ENCODE data around the gene SHISA7. TPM values are rescaled to one million over a fixed set of nuclear protein-coding genes. Genes with fewer than 3 reads are reported as not detected.

The SHISA7 gene
- total and polyA plus RNA-seq, 2 experiments from 2014 or later: not detected

- Histone ChIP-seq H3K36me3 (ENCODE audit: low read depth) (peaks cover 27% of the 10 kb centered on the region; the same call in 1 of the 2 replicates), H3K9me3 (ENCODE audit: low read depth) (no peaks in the 10 kb centered on the region), H3K9ac (peak within 1 kb of the TSS; percentile 92), H3K79me2 (ENCODE audit: insufficient read depth) (peaks cover 49% of the 10 kb centered on the region), H3F3A (ENCODE audit: insufficient read depth) (peaks cover 22% of the 10 kb centered on the region), H3K4me3 (peak within 1 kb of the TSS; percentile 94), H3K9me2 (ENCODE audit: insufficient read depth) (no peaks in the 10 kb centered on the region), H3K27ac (peak within 1 kb of the TSS; percentile 71), H3K4me1 (ENCODE audit: insufficient read depth) (peaks cover 33% of the 10 kb centered on the region), H4K20me1 (ENCODE audit: insufficient read depth) (peaks cover 16% of the 10 kb centered on the region; the same call in 1 of the 2 replicates), H2AFZ (peak within 1 kb of the TSS; percentile 91), H3K27me3 (replicated peaks; ENCODE audit: insufficient read depth) (no peaks in the 10 kb centered on the region), H3K4me2 (ENCODE audit: unreplicated experiment) (peak within 1 kb of the TSS; percentile 95)
- TF ChIP-seq EZH2phosphoT487 (IDR thresholded peaks at IDR 0.05; ENCODE audit: insufficient read depth, low read depth): no peak
- in situ Hi-C loops (cut with MboI): no loop called here
- 1% methylated on average over 66 of the region's 68 CpGs for WGBS, 2 experiments (ENCODE audit: low coverage in 1 of 2, low lambda C conversion rate in 2 of 2, missing lambda C conversion rate in 2 of 2)
- peak; percentile 99 for DNase-seq
These were observed 57.2 kb downstream of the SHISA7 start, which contains the start of gene RPL28 for GRCh38 chr19:55385724-55386492. Gene RPL28, plus strand, starts transcription at chr19:55385932. Its CDS starts 426 bp downstream, at chr19:55386358.

GRCh38 chr19:55384920-55385723 lies 58.0 kb downstream of the SHISA7 start:
- Histone ChIP-seq H3K9me3 (ENCODE audit: low read depth) (no peaks in the 10 kb centered on the region), H4K20me1 (ENCODE audit: insufficient read depth) (peaks cover 16% of the 10 kb centered on the region; the same call in 1 of the 2 replicates), H3K79me2 (ENCODE audit: insufficient read depth) (peaks cover 42% of the 10 kb centered on the region), H3K4me1 (ENCODE audit: insufficient read depth) (peaks cover 33% of the 10 kb centered on the region), H2AFZ (peak overlapping the region; percentile 91), H3K9me2 (ENCODE audit: insufficient read depth) (no peaks in the 10 kb centered on the region), H3K36me3 (ENCODE audit: low read depth) (peaks cover 27% of the 10 kb centered on the region; the same call in 1 of the 2 replicates), H3K27me3 (replicated peaks; ENCODE audit: insufficient read depth) (no peaks in the 10 kb centered on the region), H3K27ac (peak overlapping the region; percentile 71), H3F3A (ENCODE audit: insufficient read depth) (peaks cover 15% of the 10 kb centered on the region), H3K4me2 (ENCODE audit: unreplicated experiment) (peak overlapping the region; percentile 88), H3K4me3 (peak overlapping the region; percentile 94), H3K9ac (peak overlapping the region; percentile 92)
- DNase-seq: peak; percentile 96
- TF ChIP-seq EZH2 (IDR thresholded peaks at IDR 0.05; ENCODE audit: insufficient read depth, poor library complexity, severe bottlenecking) (no peak), EZH2phosphoT487 (IDR thresholded peaks at IDR 0.05; ENCODE audit: insufficient read depth, low read depth) (no peak)
- WGBS, 2 experiments (ENCODE audit: low coverage in 1 of 2, low lambda C conversion rate in 2 of 2, missing lambda C conversion rate in 2 of 2): 11% methylated on average over 33 to 34 of the region's 34 CpGs
- in situ Hi-C loops (cut with MboI): no loop called here

- 36 to 62% methylated on average over 39 to 68 of the region's 72 CpGs for WGBS, 2 experiments (ENCODE audit: low coverage in 1 of 2, low lambda C conversion rate in 2 of 2, missing lambda C conversion rate in 2 of 2)
- H3K9ac ChIP-seq: peak within 1 kb of the TSS; percentile 92
- peak within 1 kb of the TSS; percentile 71 for H3K27ac ChIP-seq
- TF ChIP-seq EZH2phosphoT487 (IDR thresholded peaks at IDR 0.05; ENCODE audit: insufficient read depth, low read depth) (no peak), EZH2 (IDR thresholded peaks at IDR 0.05; ENCODE audit: insufficient read depth, poor library complexity, severe bottlenecking) (no peak)
- H3K4me1 ChIP-seq (ENCODE audit: insufficient read depth): peaks cover 33% of the 10 kb centered on the region
- in situ Hi-C loops (cut with MboI): no loop called here
- H3K4me3 ChIP-seq: peak within 1 kb of the TSS; percentile 94
- H3K9me2 ChIP-seq (ENCODE audit: insufficient read depth): no peaks in the 10 kb centered on the region
- peaks cover 7% of the 10 kb centered on the region; the same call in 1 of the 2 replicates for H3F3A ChIP-seq (ENCODE audit: insufficient read depth)
- H3K36me3 ChIP-seq (ENCODE audit: low read depth): peaks cover 22% of the 10 kb centered on the region; the same call in 1 of the 2 replicates
- H4K20me1 ChIP-seq (ENCODE audit: insufficient read depth): peaks cover 16% of the 10 kb centered on the region; the same call in 1 of the 2 replicates
- peak within 1 kb of the TSS; percentile 88 for H3K4me2 ChIP-seq (ENCODE audit: unreplicated experiment)
- no peaks in the 10 kb centered on the region for H3K27me3 ChIP-seq (replicated peaks; ENCODE audit: insufficient read depth)
- H2AFZ ChIP-seq: peak within 1 kb of the TSS; percentile 91
- no peak for DNase-seq
- H3K9me3 ChIP-seq (ENCODE audit: low read depth): no peaks in the 10 kb centered on the region
- peaks cover 35% of the 10 kb centered on the region for H3K79me2 ChIP-seq (ENCODE audit: insufficient read depth)
These were observed 58.8 kb downstream of the SHISA7 start, which contains the start of gene TMEM238 for GRCh38 chr19:55384131-55384919. Gene TMEM238, minus strand, starts transcription at chr19:55384292. Its CDS starts 33 bp downstream, at chr19:55384259.
